GM19452 (cell line): ENCODE measurements around the gene SERAC1.

ENCODE experiments used
- ATAC-seq: cut with Tn5 transposase; IDR thresholded peaks from one replicate; pipeline ENCODE4 v1.9.1; 2021; ENCODE audit not compliant: unreplicated experiment

Gene SERAC1

GRCh38 chr6:158080849-158081656 lies 87.0 kb downstream of the SERAC1 start:
- ATAC-seq: no peak

DNA sequence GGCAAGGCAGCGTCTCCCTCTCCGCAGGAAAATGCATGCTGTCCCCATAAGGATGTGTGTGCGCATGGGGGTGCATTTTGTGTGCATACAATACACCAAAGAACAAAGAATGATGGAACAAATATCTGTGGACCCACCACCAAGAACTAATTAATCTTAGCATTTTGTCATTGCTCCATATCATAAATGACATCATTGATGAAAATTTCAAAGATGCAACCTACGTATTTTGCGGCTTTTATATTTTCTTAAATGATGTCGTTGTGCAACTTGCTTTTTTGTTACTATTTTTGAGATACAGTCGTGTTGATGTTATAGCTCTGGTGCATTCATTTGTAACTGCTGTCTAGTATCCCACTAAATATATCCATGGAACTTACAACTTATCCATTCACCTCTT lies 89.7 kb downstream of the SERAC1 start:
- no peak for ATAC-seq

DNA sequence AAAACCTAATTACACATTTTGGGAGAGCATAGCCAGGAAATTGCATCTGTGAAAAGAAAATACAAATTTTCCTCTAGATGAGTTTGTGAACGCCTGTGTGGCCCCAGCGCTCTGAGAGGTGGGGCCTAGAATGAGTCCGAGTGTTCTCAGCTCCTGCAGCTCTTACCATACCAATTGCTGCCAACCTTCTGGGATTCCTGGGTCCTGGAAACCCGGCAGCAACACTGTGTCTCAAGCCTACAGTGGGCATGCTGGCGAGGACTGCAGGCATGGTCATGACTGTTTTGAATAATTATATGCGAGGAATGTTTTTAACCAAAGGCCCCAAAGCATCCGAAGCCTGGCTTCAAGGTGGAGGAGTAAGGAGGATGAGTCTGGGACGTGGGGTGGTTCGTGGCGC lies 90.4 kb downstream of the SERAC1 start:
- ATAC-seq: no peak

GRCh38 chr6:158076548-158076947 lies 91.5 kb downstream of the SERAC1 start:
- no peak for ATAC-seq

DNA sequence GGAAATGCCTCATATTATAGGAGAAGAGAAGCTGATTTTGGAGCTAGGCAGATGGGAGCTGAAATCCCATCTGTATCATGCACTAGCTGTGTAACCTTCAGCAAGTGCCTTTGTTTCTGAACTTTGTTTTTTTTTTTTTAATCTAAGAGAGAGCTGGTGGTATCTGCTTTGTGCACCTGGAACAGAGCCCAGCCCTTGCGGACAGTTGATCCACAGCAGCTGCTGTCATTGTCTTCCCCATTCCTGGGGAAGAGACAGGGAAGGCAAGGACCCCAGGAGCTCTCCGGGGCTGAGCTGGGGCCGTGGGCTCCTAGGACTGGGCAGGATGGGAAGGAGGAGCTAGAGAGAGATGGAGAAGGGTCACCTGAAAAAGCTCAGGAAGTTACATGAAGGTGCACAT lies 94.3 kb downstream of the SERAC1 start:
- ATAC-seq: no peak

DNA sequence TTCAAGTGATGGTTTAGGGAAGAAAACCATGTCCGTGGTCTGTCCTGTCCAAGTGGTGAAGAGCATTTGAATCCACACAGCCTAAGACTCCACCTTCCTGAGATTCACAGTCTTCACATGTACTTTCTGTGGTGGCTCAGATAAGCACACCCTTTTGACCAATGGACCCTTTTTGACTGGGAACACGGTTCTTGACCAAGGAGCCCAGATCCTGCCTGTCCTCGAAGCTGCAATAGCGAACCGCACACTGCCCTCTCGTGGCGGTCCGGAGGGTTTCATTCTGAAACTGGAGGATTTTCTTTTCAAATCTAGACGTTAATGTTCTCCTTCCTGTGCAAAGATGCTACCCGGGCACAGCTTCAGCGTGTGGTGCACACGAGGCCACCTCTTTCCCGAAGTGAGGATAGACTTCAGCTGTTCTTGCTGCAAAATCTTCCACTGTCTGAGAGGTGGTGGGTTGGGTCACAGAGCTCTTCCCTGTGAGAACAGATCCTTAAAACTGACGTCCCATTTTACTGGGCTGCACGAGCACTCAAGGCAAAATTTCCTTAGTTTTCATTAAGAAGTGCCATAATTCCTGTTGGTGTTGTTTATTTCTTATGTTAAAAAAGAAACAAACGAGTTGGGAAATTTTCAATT lies 95.9 kb downstream of the SERAC1 start:
- ATAC-seq: peak; percentile 67

DNA sequence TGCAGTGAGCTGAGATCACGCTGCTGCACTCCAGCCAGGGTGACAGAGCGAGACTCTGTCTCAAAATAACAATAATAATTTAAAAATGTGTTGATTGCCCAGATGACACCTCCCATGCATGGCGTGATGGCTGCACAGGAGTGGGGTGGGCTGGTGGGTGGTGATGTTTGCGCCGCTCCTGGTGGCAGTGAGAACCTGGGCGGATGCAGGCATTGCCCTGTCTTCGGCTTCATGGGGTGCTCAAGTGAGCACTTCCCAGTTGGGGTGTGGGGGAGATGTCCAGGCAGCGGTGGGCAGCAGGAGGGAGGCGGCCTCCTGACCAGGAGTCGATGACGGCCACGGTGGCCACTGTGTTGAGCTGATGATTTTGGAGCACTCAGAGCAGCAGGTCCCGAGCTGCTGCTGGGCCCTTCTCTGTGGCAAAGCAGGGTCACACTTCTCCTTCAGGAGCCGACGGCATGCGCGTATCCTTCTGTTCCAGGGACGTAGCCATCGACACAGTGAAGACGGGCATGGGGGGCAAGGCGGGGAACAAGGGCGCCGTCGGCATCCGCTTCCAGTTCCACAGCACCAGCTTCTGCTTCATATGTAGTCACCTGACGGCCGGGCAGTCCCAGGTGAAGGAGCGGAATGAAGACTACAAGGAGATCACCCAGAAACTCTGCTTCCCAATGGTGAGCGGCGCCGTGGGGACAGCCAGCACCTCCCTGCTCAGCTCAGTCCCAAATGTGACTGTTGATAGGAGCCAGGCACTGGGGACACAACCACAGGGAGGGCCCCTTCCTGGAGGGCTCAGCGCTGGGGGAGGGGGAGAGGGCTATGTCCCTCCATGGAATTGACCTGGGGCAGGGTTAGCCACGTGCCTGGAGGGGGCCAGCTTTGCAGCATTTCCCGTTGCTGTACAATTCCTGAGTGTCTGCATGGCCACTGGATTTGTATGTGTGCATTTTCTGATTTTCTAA lies 96.7 kb downstream of the SERAC1 start:
- ATAC-seq: no peak

- ATAC-seq: no peak
These were observed 97.5 kb downstream of the SERAC1 start for GRCh38 chr6:158070513-158070912.

- ATAC-seq: no peak
These were observed 98.3 kb downstream of the SERAC1 start for GRCh38 chr6:158069800-158070195.

- ATAC-seq: no peak
These were observed 98.9 kb downstream of the SERAC1 start for GRCh38 chr6:158068893-158069799.

- ATAC-seq: no peak
These were observed 99.7 kb downstream of the SERAC1 start for GRCh38 chr6:158068156-158068892.

- ATAC-seq: no peak
These were observed 100.5 kb downstream of the SERAC1 start for GRCh38 chr6:158067436-158068015.

DNA sequence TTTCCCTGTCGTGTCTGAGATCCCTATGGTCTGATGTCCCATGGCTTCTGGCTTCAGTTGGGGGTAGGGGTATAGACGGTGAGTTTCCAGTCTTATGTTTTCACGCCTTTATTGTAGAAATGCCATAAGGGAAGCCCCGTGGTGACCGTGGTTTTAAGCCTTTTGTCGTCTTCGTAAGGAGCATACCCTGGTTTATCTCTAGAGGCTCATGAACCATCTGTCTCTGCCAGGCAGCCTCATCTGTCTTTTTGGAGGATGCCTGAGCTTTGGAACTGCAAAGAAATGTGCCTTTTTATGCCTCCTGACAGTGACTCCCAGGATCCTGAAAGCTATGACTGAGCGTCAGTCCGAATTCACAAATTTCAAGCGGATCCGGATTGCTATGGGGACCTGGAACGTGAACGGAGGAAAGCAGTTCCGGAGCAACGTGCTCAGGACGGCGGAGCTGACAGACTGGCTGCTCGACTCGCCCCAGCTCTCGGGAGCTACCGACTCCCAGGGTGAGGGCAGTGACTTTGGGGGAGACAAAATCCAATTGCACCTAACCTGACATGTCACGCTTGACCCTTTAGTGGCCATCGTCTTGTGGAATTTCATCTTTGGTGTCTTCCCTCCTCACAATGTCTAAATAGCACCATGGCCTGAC lies 101.8 kb downstream of the SERAC1 start:
- ATAC-seq: no peak

DNA sequence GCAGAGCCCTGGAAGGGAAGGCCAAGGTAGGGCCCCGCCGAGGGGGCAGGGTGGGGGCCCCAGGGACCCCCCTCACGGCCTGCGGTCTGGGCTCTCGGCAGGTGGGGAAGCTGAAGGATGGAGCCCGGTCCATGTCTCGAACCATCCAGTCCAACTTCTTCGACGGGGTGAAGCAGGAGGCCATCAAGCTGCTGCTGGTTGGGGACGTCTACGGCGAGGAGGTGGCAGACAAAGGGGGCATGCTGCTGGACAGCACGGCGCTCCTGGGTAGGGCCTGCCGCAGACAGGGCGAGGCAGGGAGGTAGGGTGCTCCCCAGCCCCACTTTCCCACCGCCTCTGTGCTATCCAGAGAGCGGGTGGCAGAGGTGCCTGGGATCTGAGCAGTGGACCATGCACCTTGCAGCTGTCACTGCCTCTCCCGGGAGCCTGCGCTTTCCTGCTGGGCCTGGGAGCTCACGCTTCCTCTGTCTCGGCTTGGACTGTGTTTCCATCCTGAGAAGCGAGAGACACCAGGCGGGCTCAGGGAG lies 103.3 kb downstream of the SERAC1 start:
- no peak for ATAC-seq

DNA sequence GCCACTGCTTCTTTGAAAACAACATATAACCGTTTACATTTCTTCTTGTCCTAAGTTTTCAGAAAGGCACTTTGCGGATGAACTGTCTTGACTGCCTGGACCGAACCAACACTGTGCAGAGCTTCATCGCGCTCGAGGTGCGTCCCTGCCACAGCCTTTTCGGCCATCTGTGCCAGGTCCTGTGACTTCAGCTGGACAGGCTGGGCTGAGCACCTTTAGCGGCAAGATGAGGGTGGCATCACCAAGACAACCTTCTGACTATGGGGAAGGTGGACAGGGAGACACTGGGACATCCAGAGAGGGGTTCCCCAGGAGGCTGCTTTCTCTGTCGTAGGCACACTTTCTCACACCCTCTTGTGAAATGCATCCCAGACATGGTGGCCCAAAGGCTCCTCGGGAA lies 104.3 kb downstream of the SERAC1 start:
- ATAC-seq: no peak

DNA sequence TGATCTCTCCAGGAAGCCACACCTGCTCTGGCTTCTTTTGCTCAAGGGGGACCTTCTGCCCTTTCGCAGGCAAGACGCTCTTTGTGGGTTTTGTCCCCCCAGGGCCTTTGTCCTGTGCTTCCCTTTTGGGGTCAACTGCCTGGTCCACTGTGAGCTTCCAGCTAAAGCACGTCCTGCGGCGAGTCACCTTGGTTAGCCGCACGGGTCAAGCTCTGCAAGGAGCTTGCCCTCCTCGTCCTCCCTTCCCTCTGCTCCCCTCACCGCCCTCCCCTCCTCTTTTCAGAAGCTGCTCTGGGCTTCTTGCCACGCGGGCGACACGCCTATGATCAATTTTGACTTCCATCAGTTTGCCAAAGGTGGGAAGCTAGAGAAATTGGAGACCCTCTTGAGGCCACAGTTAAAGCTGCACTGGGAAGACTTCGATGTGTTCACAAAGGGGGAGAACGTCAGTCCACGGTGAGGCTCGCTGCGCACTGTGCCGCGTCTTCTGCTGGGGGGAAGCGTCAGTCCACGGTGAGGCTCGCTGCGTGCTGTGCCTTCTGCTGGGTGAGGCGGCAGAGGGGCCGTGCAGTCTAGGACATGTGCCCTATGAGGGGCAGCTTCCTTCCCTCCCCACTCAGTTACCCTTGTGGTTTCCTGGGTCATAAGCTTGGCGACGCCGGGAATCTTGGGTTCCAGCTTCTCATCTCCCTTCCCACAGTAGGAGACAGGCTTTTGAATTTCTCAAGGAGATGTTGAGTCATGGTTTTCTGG lies 106.2 kb downstream of the SERAC1 start:
- ATAC-seq: no peak

DNA sequence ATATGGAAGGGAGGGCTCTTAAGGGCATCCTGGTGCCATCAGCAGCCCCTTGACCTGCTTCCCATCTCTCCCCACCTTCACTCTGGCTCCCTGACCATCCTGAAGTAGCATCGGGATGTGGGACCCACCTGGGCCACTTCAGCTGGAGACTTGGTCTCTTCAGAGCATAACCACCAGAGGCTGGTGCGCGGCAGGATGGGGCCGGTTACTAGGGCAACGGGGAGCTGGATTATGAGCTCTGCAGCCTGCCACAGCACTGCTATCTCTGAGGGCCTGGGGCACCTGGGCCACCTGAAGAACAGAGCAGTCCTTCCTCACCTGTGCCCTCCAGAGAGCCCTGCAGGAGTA lies 106.7 kb downstream of the SERAC1 start:
- ATAC-seq: no peak
